Stimulated activated CD8-positive, alpha-beta memory T cell treated with anti-CD3 and anti-CD28 coated beads, Interleukin-7, amount 100 ng/mL, for 1 hour (primary cell): ENCODE results near the gene AK9.

Source experiments
- DNase-seq, 2 donors: peaks; one replicate each; pipeline ENCODE4 v3.0.0-alpha.2; 2020; ENCODE audit warnings: low read depth in 2 of 2

Gene AK9

GRCh38 chr6:109456710-109457561 lies 234.1 kb downstream of the AK9 start:
- DNase-seq: no peak

GRCh38 chr6:109456111-109456583 lies 234.9 kb downstream of the AK9 start:
- DNase-seq: no peak

- peak; percentile 35 to 44 for DNase-seq
Observed at GRCh38 chr6:109455437-109456110, 235.4 kb downstream of the AK9 start, which contains the start of gene MICAL1. MICAL1 (minus strand) TSS chr6:109455772; CDS start chr6:109454196, 1,576 bp downstream.

GRCh38 chr6:109454496-109455436 lies 236.2 kb downstream of the AK9 start:
- DNase-seq: peak; percentile 27 to 35

- no peak for DNase-seq
Observed at GRCh38 chr6:109453594-109454495, 237.2 kb downstream of the AK9 start.

- DNase-seq: no peak
Observed at GRCh38 chr6:109453156-109453555, 237.8 kb downstream of the AK9 start.

- DNase-seq: no peak
Observed at GRCh38 chr6:109452181-109452580, 238.8 kb downstream of the AK9 start.

GRCh38 chr6:109451376-109451775 lies 239.6 kb downstream of the AK9 start:
- DNase-seq: no peak

GRCh38 chr6:109450801-109451200 lies 240.2 kb downstream of the AK9 start:
- no peak for DNase-seq

GRCh38 chr6:109449795-109450673 lies 241.0 kb downstream of the AK9 start:
- DNase-seq: no peak

GRCh38 chr6:109449064-109449794 lies 241.8 kb downstream of the AK9 start:
- DNase-seq: no peak

- no peak for DNase-seq
Observed at GRCh38 chr6:109448615-109449014, 242.4 kb downstream of the AK9 start.

- no peak for DNase-seq
Observed at GRCh38 chr6:109447878-109448555, 243.0 kb downstream of the AK9 start.

- DNase-seq: no peak
Observed at GRCh38 chr6:109447087-109447486, 243.9 kb downstream of the AK9 start.

GRCh38 chr6:109446541-109446940 lies 244.5 kb downstream of the AK9 start:
- no peak for DNase-seq

- DNase-seq: no peak
Observed at GRCh38 chr6:109446072-109446471, 244.9 kb downstream of the AK9 start.

GRCh38 chr6:109445382-109445781 lies 245.6 kb downstream of the AK9 start:
- no peak for DNase-seq

- no peak for DNase-seq
Observed at GRCh38 chr6:109443425-109443950, 247.5 kb downstream of the AK9 start.
